ENCODE measurements around the gene SLIT2.

SLIT2 gene

DNA sequence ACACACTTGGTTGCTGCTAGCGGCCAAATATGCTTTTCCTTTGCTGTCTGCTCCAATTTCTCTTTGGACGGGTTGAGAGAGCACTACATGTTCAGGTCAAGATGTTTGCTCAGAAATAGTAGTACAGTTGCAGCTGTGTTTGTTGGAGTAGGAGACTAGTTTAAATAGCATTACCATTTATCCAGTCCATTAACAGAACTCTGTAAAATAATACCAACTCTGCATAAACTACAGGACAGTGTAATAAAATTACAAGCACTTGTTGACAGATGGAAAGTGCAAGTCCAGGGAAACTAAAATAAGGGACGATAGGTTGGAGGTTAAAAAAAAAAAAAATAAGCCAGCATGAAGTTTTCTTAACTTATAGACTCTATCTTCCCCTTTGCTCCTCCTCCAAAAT is 20.2 kb downstream of the SLIT2 start:
- no peaks in the 10 kb centered on the region for H3K27me3 ChIP-seq (ENCODE audit: insufficient read depth, low read length, poor library complexity, severe bottlenecking)
- H3K4me3 ChIP-seq (ENCODE audit: low read length, poor library complexity, severe bottlenecking), result no peak overlapping the region
- no peaks in the 10 kb centered on the region for H3K79me2 ChIP-seq (ENCODE audit: insufficient read depth, low read length)
- no peaks in the 10 kb centered on the region; the same call in 1 of the 2 replicates for H3K9me2 ChIP-seq (replicated peaks; ENCODE audit: low read depth, low read length)
- H3K36me3 ChIP-seq (ENCODE audit: insufficient read depth, low read length), result no peaks in the 10 kb centered on the region
- H3K9me3 ChIP-seq (ENCODE audit: insufficient read depth, low read depth, low read length), result no peaks in the 10 kb centered on the region
- TF ChIP-seq EZH2phosphoT487 (IDR thresholded peaks at IDR 0.05; ENCODE audit: borderline replicate concordance), result no peak
- no peak for TF ChIP-seq CTCF (conservative IDR thresholded peaks at IDR 0.05; ENCODE audit: low read length)
- no peaks in the 10 kb centered on the region for H3F3A ChIP-seq (ENCODE audit: low read depth)
- H3K9ac ChIP-seq (ENCODE audit: low read depth, low read length, poor library complexity, severe bottlenecking), result no peak overlapping the region
- H3K4me1 ChIP-seq (ENCODE audit: insufficient read depth, low read length, poor library complexity, severe bottlenecking), result no peaks in the 10 kb centered on the region
- no peak overlapping the region for H2AFZ ChIP-seq (ENCODE audit: low read length)
- no peaks in the 10 kb centered on the region for H4K20me1 ChIP-seq (ENCODE audit: insufficient read depth, low read length, poor library complexity, severe bottlenecking)
- H3K4me2 ChIP-seq (ENCODE audit: low read depth, low read length, poor library complexity, severe bottlenecking), result no peak overlapping the region

DNA sequence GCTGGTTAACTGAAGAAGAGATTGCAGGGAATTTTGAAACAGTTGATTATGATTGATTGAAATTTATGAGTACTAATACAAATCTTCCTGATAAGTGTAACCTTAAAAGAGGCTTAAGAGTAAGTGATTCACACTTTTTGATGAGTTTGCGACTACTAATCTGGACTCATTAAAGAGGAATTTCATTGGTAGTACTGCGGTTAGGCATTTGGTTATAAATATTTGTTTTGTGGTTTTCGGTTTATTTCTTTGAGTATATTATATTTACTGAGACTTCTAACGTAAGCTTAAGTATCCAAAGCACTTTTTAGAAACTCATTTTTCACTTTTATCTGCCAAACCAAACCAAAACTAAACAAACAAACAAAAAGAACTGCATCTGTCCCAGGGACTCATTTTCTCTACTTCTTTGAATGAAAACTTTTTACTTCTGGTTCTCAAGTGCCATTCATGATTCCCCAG is 20.7 kb downstream of the SLIT2 start:
- H3F3A ChIP-seq (ENCODE audit: low read depth), result no peaks in the 10 kb centered on the region
- H3K36me3 ChIP-seq (ENCODE audit: insufficient read depth, low read length), result no peaks in the 10 kb centered on the region
- H3K4me3 ChIP-seq (ENCODE audit: low read length, poor library complexity, severe bottlenecking), result no peak overlapping the region
- H3K79me2 ChIP-seq (ENCODE audit: insufficient read depth, low read length), result no peaks in the 10 kb centered on the region
- TF ChIP-seq EZH2phosphoT487 (IDR thresholded peaks at IDR 0.05; ENCODE audit: borderline replicate concordance) (no peak), CTCF (conservative IDR thresholded peaks at IDR 0.05; ENCODE audit: low read length) (no peak)
- no peak overlapping the region for H3K9ac ChIP-seq (ENCODE audit: low read depth, low read length, poor library complexity, severe bottlenecking)
- H4K20me1 ChIP-seq (ENCODE audit: insufficient read depth, low read length, poor library complexity, severe bottlenecking), result no peaks in the 10 kb centered on the region
- H2AFZ ChIP-seq (ENCODE audit: low read length), result no peak overlapping the region
- no peaks in the 10 kb centered on the region for H3K9me3 ChIP-seq (ENCODE audit: insufficient read depth, low read depth, low read length)
- H3K27me3 ChIP-seq (ENCODE audit: insufficient read depth, low read length, poor library complexity, severe bottlenecking), result no peaks in the 10 kb centered on the region
- no peaks in the 10 kb centered on the region; the same call in 1 of the 2 replicates for H3K9me2 ChIP-seq (replicated peaks; ENCODE audit: low read depth, low read length)
- H3K4me1 ChIP-seq (ENCODE audit: insufficient read depth, low read length, poor library complexity, severe bottlenecking), result no peaks in the 10 kb centered on the region
- no peak overlapping the region for H3K4me2 ChIP-seq (ENCODE audit: low read depth, low read length, poor library complexity, severe bottlenecking)

GRCh38 chr4:20273793-20274192 is 22.1 kb downstream of the SLIT2 start:
- H3K9me2 ChIP-seq (replicated peaks; ENCODE audit: low read depth, low read length), result no peaks in the 10 kb centered on the region; the same call in 1 of the 2 replicates

More at GRCh38 chr4:20273793-20274192, 22.1 kb downstream of the SLIT2 start:
- H3K36me3 ChIP-seq (ENCODE audit: insufficient read depth, low read length), result no peaks in the 10 kb centered on the region
- H3K4me3 ChIP-seq (ENCODE audit: low read length, poor library complexity, severe bottlenecking), result no peak overlapping the region
- H3F3A ChIP-seq (ENCODE audit: low read depth), result no peaks in the 10 kb centered on the region
- no peaks in the 10 kb centered on the region for H3K79me2 ChIP-seq (ENCODE audit: insufficient read depth, low read length)
- no peak overlapping the region for H2AFZ ChIP-seq (ENCODE audit: low read length)
- H3K9ac ChIP-seq (ENCODE audit: low read depth, low read length, poor library complexity, severe bottlenecking), result no peak overlapping the region
- H3K4me1 ChIP-seq (ENCODE audit: insufficient read depth, low read length, poor library complexity, severe bottlenecking), result no peaks in the 10 kb centered on the region
- no peak overlapping the region for H3K4me2 ChIP-seq (ENCODE audit: low read depth, low read length, poor library complexity, severe bottlenecking)
- no peak for TF ChIP-seq EZH2phosphoT487 (IDR thresholded peaks at IDR 0.05; ENCODE audit: borderline replicate concordance)
- TF ChIP-seq CTCF (conservative IDR thresholded peaks at IDR 0.05; ENCODE audit: low read length), result no peak
- H4K20me1 ChIP-seq (ENCODE audit: insufficient read depth, low read length, poor library complexity, severe bottlenecking), result no peaks in the 10 kb centered on the region
- no peaks in the 10 kb centered on the region for H3K27me3 ChIP-seq (ENCODE audit: insufficient read depth, low read length, poor library complexity, severe bottlenecking)
- no peaks in the 10 kb centered on the region for H3K9me3 ChIP-seq (ENCODE audit: insufficient read depth, low read depth, low read length)

Measured in Loucy (cell line).